ENCODE data around the gene ATP8B4.

DNA sequence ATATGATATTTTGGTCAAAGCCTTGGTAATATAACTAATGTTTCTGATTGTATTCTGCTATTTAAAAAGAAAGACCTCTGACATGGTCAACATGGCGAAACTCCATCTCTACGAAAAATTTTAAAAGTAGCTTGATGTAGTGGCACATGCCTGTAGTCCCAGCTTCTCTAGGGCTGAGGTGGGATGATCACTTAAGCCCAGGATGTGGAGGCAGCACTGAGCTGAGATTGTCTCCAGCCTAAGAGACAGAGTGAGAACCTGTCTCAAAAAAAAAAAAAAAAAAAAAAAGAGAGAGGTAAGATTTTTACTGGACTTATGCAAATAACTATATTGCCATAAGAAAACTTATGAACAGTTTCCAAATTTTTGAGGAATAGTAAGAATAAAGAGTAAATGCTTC, 32.4 kb upstream of the ATP8B4 start:
- TF ChIP-seq, protein P1, sequence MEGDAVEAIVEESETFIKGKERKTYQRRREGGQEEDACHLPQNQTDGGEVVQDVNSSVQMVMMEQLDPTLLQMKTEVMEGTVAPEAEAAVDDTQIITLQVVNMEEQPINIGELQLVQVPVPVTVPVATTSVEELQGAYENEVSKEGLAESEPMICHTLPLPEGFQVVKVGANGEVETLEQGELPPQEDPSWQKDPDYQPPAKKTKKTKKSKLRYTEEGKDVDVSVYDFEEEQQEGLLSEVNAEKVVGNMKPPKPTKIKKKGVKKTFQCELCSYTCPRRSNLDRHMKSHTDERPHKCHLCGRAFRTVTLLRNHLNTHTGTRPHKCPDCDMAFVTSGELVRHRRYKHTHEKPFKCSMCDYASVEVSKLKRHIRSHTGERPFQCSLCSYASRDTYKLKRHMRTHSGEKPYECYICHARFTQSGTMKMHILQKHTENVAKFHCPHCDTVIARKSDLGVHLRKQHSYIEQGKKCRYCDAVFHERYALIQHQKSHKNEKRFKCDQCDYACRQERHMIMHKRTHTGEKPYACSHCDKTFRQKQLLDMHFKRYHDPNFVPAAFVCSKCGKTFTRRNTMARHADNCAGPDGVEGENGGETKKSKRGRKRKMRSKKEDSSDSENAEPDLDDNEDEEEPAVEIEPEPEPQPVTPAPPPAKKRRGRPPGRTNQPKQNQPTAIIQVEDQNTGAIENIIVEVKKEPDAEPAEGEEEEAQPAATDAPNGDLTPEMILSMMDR (IDR thresholded peaks at IDR 0.05) = no peak
- no peak for TF ChIP-seq POLR2A (IDR thresholded peaks at IDR 0.05)
